K562 (cell line): ENCODE data around the gene NINJ2. TPM values are rescaled to one million over a fixed set of nuclear protein-coding genes. Genes with fewer than 3 reads are reported as not detected.

ENCODE experiments used
- ATAC-seq: fragments of 200-7000 bp; cut with Tn5 transposase; 3 replicates; pipeline ENCODE4 v1.9.1; 2020; ENCODE audit warnings: moderate library complexity
- BruUV-seq: library from RNA; stranded (reverse); fragments of 400-500 nt; replicated peaks from 2 replicates; lab custom pipeline; 2021; lab: Mats Ljungman, UMichigan
- CTCF ChIA-PET: fragments of 300-600 bp; formaldehyde crosslinking; extraction: SDS; loops from one replicate; lab custom pipeline; 2021; ENCODE audit warnings: low intra/inter-chr PET ratio; lab: Yijun Ruan, JAX
- POLR2A ChIA-PET: fragments of 300-600, 350-650 bp; sonication (Branson Sonifier 250); formaldehyde crosslinking; extraction: SDS; loops from one replicate; lab custom pipeline; 2021; ENCODE audit warnings: antibody characterized with exemption, inconsistent platforms; lab: Yijun Ruan, JAX
- DNase-seq, 4 experiments: peaks; one replicate each; pipeline versions ENCODE4 v3.0.0 to v3.0.0-alpha.2; 2011 to 2018; ENCODE audit warnings: low spot score in 3 of 4, mixed read lengths in 3 of 4; ENCODE audit errors: extremely low read depth in 1 of 4
- FAIRE-seq: peaks from 2 replicates; lab custom pipeline; 2011; peaks lifted over from hg19 to GRCh38; lab: Jason Lieb, UNC
- H2AFZ ChIP-seq: 2 replicates; pipeline ENCODE4 v1.6.0; 2011; ENCODE audit warnings: low read depth, low read length, control low read depth, inconsistent platforms
- H3K27ac ChIP-seq: fragments of 200-600 bp; 3 replicates; pipeline ENCODE4 v1.8.0; 2011; ENCODE audit warnings: low read depth, mild to moderate bottlenecking, control low read depth, inconsistent platforms, low read length, moderate library complexity, mixed read lengths; ENCODE audit errors: extremely low read depth
- H3K27me3 ChIP-seq, 2 experiments: fragments of 300-600 bp in 1 of 2; 2 replicates in 1 of 2; 3 replicates in 1 of 2; pipeline versions ENCODE4 v1.6.0 to v1.8.0; 2011; ENCODE audit warnings: inconsistent platforms in 2 of 2, low read length in 2 of 2, mild to moderate bottlenecking in 1 of 2, mixed read lengths in 1 of 2, moderate library complexity in 1 of 2; ENCODE audit not compliant: control insufficient read depth in 2 of 2, insufficient read depth in 2 of 2
- H3K36me3 ChIP-seq: fragments of 300-600 bp; 3 replicates; pipeline ENCODE4 v1.8.0; 2011; ENCODE audit warnings: mild to moderate bottlenecking, low read length, inconsistent platforms; ENCODE audit not compliant: control insufficient read depth, insufficient read depth
- H3K4me1 ChIP-seq, 2 experiments: fragments of 200-600 bp in 1 of 2; replicated peaks in 1 of 2; 2 replicates in 1 of 2; 3 replicates in 1 of 2; pipeline versions ENCODE4 v1.5.1 to v1.8.0; 2011; ENCODE audit warnings: inconsistent platforms in 2 of 2, low read length in 2 of 2, mild to moderate bottlenecking in 1 of 2, mixed read lengths in 1 of 2, moderate library complexity in 1 of 2; ENCODE audit not compliant: control insufficient read depth in 2 of 2, insufficient read depth in 2 of 2
- H3K4me2 ChIP-seq: 2 replicates; pipeline ENCODE4 v1.6.1; 2011; ENCODE audit warnings: low read length, control low read depth, inconsistent platforms, mixed read lengths; ENCODE audit not compliant: insufficient read depth
- H3K4me3 ChIP-seq: fragments of 200-600 bp; sonication (generic), shearing (Covaris generic); 2 replicates; pipeline ENCODE4 v1.5.1; 2016; ENCODE audit warnings: control low read depth, inconsistent platforms
- H3K79me2 ChIP-seq: fragments of 200-600 bp; 3 replicates; pipeline ENCODE4 v1.8.0; 2011; ENCODE audit warnings: low read length, inconsistent platforms; ENCODE audit not compliant: control insufficient read depth, insufficient read depth
- H3K9ac ChIP-seq, 2 experiments: 2 replicates each; pipeline versions ENCODE4 v1.6.0 to v1.6.1; 2011; ENCODE audit warnings: low read depth in 2 of 2, low read length in 2 of 2, control low read depth in 1 of 2, inconsistent platforms in 1 of 2, mild to moderate bottlenecking in 1 of 2, mixed read lengths in 1 of 2; ENCODE audit not compliant: insufficient read depth in 1 of 2
- H3K9me1 ChIP-seq: one replicate; pipeline ENCODE4 v1.6.0; 2011; ENCODE audit warnings: inconsistent platforms, mild to moderate bottlenecking, low read length, moderate library complexity; ENCODE audit not compliant: control insufficient read depth, insufficient read depth
- H3K9me3 ChIP-seq: replicated peaks from 2 replicates; pipeline ENCODE4 v1.5.1; 2011; ENCODE audit warnings: low read depth, low read length, inconsistent platforms; ENCODE audit not compliant: control insufficient read depth, insufficient read depth
- H4K20me1 ChIP-seq: replicated peaks from 2 replicates; pipeline ENCODE4 v1.6.1; 2011; ENCODE audit warnings: low read length, inconsistent platforms, mixed read lengths; ENCODE audit not compliant: control insufficient read depth, insufficient read depth
- E2F8 ChIP-seq: fragments of 450-650 bp; IDR thresholded peaks from 2 replicates; pipeline ENCODE4 v1.7.1; 2018; ENCODE audit warnings: mild to moderate bottlenecking, low read depth; ENCODE audit not compliant: partially characterized antibody
- SMAD2 ChIP-seq: fragments of 150-350 bp; IDR thresholded peaks from 2 replicates; pipeline ENCODE4 v1.6.1; 2014; ENCODE audit warnings: low read depth, mild to moderate bottlenecking, low read length
- ZBTB9 ChIP-seq: fragments of 450-650 bp; formaldehyde crosslinking; IDR thresholded peaks from 2 replicates; pipeline ENCODE4 v1.4.0; 2020; ENCODE audit warnings: mild to moderate bottlenecking, moderate library complexity
- ZFX ChIP-seq: sonication (generic); formaldehyde crosslinking; IDR thresholded peaks from 2 replicates; pipeline ENCODE4 v1.8.0; 2022; ENCODE audit warnings: mild to moderate bottlenecking, missing genetic modification reagents, moderate library complexity
- ZNF134 ChIP-seq: fragments of 250-450 bp; sonication (Bioruptor Pico); conservative IDR thresholded peaks from 2 replicates; pipeline ENCODE4 v1.4.0; 2020
- WGBS: fragments of 100-300 bp; shearing (Covaris generic); methylation state at CpG from one replicate; pipeline ENCODE4 v1.1.6; 2016; ENCODE audit warnings: low coverage, mixed read lengths; ENCODE audit not compliant: insufficient coverage; ENCODE audit errors: missing lambda C conversion rate; 5-methylcytosine and 5-hydroxymethylcytosine counted together
- in situ Hi-C: fragments of 300-500 bp; cut with MboI; formaldehyde crosslinking; loops from 4 replicates; pipeline ENCODE4 v1.15.0; 2018; ENCODE audit warnings: inconsistent platforms, mixed read lengths
- intact Hi-C: fragments of 100-400 bp; cut with micrococcal nuclease; formaldehyde crosslinking; loops from 2 replicates; pipeline ENCODE4 v1.14.2; 2022
- polyA plus RNA-seq, 8 experiments: library from polyadenylated mRNA; depleted of rRNA in 4 of 8; stranded (reverse) in 5 of 8; unstranded in 3 of 8; fragments of >200 nt; fragmentation: Nextera tagmentation in 2 of 8; fragmentation: Illumina TruSeq in 1 of 8; extraction: Ambion mirVana in 2 of 8; extraction: Trizol in 1 of 8; gene quantifications; 2 replicates each; pipeline versions ENCODE4 v1.2.1 to v1.2.3, GENCODE V29; 2011 to 2014; ENCODE audit warnings: inconsistent platforms in 1 of 8, missing spikeins in 1 of 8
- total RNA-seq, 7 experiments: library from RNA; depleted of rRNA in 6 of 7; stranded (reverse); fragments of >200 nt in 6 of 7; fragmentation: Illumina TruSeq in 2 of 7; extraction: Trizol in 2 of 7; gene quantifications; 2 replicates each; pipeline versions ENCODE4 v1.2.1 to v1.2.3, GENCODE V29; 2011 to 2021; ENCODE audit warnings: low replicate concordance in 1 of 7
- TF ChIP-seq, protein P1 (sequence below): sonication (generic); formaldehyde crosslinking; IDR thresholded peaks from 2 replicates; pipeline ENCODE4 v1.9.0; 2022; ENCODE audit warnings: mild to moderate bottlenecking, missing genetic modification reagents

The NINJ2 gene
- total and polyA plus RNA-seq, 9 of the 15 experiments (the other 6 are each of a cell fraction or from before 2014, with no cell fraction given), result 2.6 to 16.0 (median 4.5) TPM

- TF ChIP-seq E2F8, result no peak
- peak; percentile 95 for TF ChIP-seq ZBTB9
- TF ChIP-seq, protein P1, sequence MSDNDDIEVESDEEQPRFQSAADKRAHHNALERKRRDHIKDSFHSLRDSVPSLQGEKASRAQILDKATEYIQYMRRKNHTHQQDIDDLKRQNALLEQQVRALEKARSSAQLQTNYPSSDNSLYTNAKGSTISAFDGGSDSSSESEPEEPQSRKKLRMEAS (CRISPR knock-in tag), result peak; percentile 64
- peak; percentile 92 for TF ChIP-seq ZNF134 (CRISPR knock-in tag)
Measured at GRCh38 chr12:561908-562593, 101.2 kb downstream of the NINJ2 start (continued).

GRCh38 chr12:561391-561705 is 101.9 kb downstream of the NINJ2 start:
- H3K4me3 ChIP-seq, result no peak overlapping the region
- 0 out of 2 replicates have a peak, but pooled peaks cover 9% of the 10 kb centered on the region for H4K20me1 ChIP-seq
- no peak for ATAC-seq
- H3K27me3 ChIP-seq, result peaks cover 19 to 42% of the 10 kb centered on the region in 2 experiments; a peak in 4 of 5 replicates
- no peak overlapping the region for H3K9ac ChIP-seq
- H3K9me3 ChIP-seq, result no peaks in the 10 kb centered on the region
- DNase-seq, result no peak
- no peaks in the 10 kb centered on the region for H3K79me2 ChIP-seq
- intact Hi-C loops, result no loop called here
- no peak for FAIRE-seq
- no peak overlapping the region for H3K27ac ChIP-seq
- 69% methylated on average over 8 of the region's 14 CpGs for WGBS
- peaks cover 12 to 41% of the 10 kb centered on the region in 2 experiments; a peak in 4 of 5 replicates for H3K4me1 ChIP-seq
- no peak overlapping the region for H2AFZ ChIP-seq
- no peaks in the 10 kb centered on the region for H3K9me1 ChIP-seq
- in situ Hi-C loops, result loop anchor here (10.0 to 25.0 kb wide), 2 partner anchors 513 to 1026 kb away; partner anchors contain the start of gene FBXL14
- no peak for TF ChIP-seq SMAD2
- TF ChIP-seq ZFX (CRISPR knock-in tag), result 0 out of 2 replicates have a peak, but pooled peaks have one; percentile 16
- POLR2A ChIA-PET, result no interaction called here
- no peaks in the 10 kb centered on the region for H3K36me3 ChIP-seq
- CTCF ChIA-PET, result no interaction called here
- no peak overlapping the region for H3K4me2 ChIP-seq
- BruUV-seq, result no TSS peak
